ENCODE measurements around the gene NALCN.
"Not testable (repeated sequence)": the region's sequence is repeated elsewhere in the genome, so short reads cannot be mapped to it uniquely, and the experiment has no call there.

GRCh38 chr13:101313479-101313878, 102.8 kb downstream of the NALCN start:
- TF ChIP-seq POLR2A (IDR thresholded peaks at IDR 0.05; ENCODE audit: low read depth, low read length); POLR2AphosphoS5 (IDR thresholded peaks at IDR 0.05; ENCODE audit: low read depth, low read length); TAF1 (IDR thresholded peaks at IDR 0.05; ENCODE audit: borderline replicate concordance, low read depth, low read length): not testable (repeated sequence)
